OCI-LY3 (cell line): ENCODE results near the gene CATSPERZ.

ENCODE experiments used
- EZH2phosphoT487 ChIP-seq: fragments of 200-600 bp; shearing (Covaris generic); IDR thresholded peaks from 2 replicates; pipeline ENCODE4 v1.6.1; 2018; ENCODE audit warnings: antibody characterized with exemption, mixed run types, low read depth
- TF ChIP-seq, protein P1 (sequence below): fragments of 200-600, 300-600 bp; sonication (generic); IDR thresholded peaks from 2 replicates; pipeline ENCODE4 v1.5.1; 2014; ENCODE audit warnings: antibody characterized with exemption, low read length, low read depth

DNA sequence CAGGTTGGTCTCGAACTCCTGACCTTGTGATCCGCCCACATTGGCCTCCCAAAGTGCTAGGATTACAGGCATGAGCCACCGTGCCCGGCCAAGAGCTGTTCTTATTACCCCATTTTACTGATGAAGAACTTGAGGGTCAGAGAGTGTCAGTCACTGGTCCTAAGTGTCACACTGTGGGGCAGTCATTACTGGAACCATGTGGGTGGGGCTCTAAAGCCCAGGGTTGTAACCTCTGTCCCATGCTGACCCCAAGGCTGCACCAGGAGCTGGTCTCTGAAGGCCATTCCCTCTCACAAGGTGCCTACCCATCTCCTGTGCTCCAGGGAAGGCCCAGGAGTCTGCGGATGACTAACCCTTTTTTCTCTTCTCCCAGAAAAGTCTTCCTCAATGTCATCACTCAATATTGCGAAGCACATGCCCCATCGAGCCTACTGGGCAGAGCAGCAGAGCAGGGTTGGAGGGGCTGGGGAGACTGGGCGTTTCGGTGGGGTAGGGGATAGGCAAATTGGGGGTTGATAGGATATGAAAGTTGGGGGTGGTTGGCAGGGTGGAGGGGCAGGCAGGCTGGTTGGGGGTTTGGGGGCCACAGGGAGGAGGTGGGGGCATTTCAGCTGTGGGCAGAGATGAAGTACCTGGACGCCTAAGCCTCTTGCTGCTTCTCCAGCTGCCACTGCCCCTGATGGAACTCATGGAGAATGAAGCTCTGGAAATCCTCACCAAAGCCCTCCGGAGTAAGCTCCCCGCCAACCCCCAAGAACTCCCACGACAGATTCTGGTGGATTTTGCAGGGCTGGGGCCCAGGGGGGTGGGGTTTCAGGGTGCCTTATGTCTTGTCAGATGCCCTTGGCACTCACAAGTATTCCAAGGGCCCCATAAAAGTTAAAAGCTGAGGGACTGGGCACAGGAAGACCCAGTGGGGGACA is 3.2 kb downstream of the CATSPERZ start:
- TF ChIP-seq, protein P1, sequence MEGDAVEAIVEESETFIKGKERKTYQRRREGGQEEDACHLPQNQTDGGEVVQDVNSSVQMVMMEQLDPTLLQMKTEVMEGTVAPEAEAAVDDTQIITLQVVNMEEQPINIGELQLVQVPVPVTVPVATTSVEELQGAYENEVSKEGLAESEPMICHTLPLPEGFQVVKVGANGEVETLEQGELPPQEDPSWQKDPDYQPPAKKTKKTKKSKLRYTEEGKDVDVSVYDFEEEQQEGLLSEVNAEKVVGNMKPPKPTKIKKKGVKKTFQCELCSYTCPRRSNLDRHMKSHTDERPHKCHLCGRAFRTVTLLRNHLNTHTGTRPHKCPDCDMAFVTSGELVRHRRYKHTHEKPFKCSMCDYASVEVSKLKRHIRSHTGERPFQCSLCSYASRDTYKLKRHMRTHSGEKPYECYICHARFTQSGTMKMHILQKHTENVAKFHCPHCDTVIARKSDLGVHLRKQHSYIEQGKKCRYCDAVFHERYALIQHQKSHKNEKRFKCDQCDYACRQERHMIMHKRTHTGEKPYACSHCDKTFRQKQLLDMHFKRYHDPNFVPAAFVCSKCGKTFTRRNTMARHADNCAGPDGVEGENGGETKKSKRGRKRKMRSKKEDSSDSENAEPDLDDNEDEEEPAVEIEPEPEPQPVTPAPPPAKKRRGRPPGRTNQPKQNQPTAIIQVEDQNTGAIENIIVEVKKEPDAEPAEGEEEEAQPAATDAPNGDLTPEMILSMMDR, result no peak
- TF ChIP-seq EZH2phosphoT487, result no peak
